Rectal smooth muscle tissue (tissue), 1 donor: ENCODE results near the gene SLAMF1.

ENCODE experiments used
- H3K27ac ChIP-seq: one replicate; pipeline ENCODE4 v1.7.0; 2013; ENCODE audit warnings: low read depth, low read length, inconsistent platforms
- H3K27me3 ChIP-seq: one replicate; pipeline ENCODE4 v1.7.0; 2013; ENCODE audit warnings: low read length; ENCODE audit not compliant: control insufficient read depth, insufficient read depth
- H3K36me3 ChIP-seq: one replicate; pipeline ENCODE4 v1.7.0; 2013; ENCODE audit warnings: low read length; ENCODE audit not compliant: control insufficient read depth, insufficient read depth
- H3K4me1 ChIP-seq: one replicate; pipeline ENCODE4 v1.7.0; 2013; ENCODE audit warnings: low read length; ENCODE audit not compliant: control insufficient read depth, insufficient read depth
- H3K4me3 ChIP-seq: one replicate; pipeline ENCODE4 v1.7.0; 2013; ENCODE audit warnings: low read length
- H3K9ac ChIP-seq: one replicate; pipeline ENCODE4 v1.7.0; 2013; ENCODE audit warnings: low read length

SLAMF1 gene

DNA sequence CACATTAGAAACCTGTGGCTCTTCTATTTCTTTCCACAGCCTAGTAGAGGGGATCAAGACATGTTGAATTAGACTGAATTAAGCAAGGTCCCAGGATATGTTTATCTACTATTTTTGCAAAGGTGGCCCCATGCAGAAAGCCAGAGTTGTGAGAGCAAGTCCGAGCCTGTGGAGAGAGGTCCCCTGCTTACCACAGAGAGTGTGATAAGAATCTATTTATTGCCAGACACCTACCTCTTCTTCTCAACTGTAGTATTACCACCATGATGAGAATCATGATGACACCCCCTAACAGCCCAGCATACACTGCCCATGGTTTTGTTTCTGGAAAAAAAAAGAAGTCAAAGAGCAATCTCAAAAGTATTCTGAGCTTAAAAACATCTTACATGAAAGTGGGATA is 23.0 kb downstream of the SLAMF1 start:
- H3K4me3 ChIP-seq, result no peak overlapping the region
- H3K4me1 ChIP-seq, result no peaks in the 10 kb centered on the region
- H3K27ac ChIP-seq, result no peak overlapping the region
- no peaks in the 10 kb centered on the region for H3K27me3 ChIP-seq
- no peaks in the 10 kb centered on the region for H3K36me3 ChIP-seq
- no peak overlapping the region for H3K9ac ChIP-seq

DNA sequence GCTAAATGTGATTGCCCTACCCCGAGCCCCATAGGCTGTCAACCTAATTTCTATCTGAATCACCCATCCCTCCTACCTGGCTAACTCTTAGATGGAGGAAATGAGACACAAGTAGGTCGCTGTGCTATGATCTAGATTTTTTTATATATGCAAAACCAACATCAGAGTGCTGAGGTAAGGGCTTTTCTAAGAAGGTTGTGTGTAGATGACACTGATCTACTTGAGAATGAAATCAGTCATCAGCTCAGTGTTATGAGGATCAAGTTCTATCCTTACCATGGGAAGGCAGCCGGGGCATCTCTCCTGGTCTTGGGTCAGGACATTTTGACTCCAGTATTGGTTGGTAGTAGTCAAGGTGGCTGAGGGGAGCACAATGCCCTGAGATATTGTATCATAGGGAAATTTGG is 23.6 kb downstream of the SLAMF1 start:
- no peaks in the 10 kb centered on the region for H3K4me1 ChIP-seq
- H3K27me3 ChIP-seq, result no peaks in the 10 kb centered on the region
- H3K9ac ChIP-seq, result no peak overlapping the region
- H3K27ac ChIP-seq, result no peak overlapping the region
- no peaks in the 10 kb centered on the region for H3K36me3 ChIP-seq
- H3K4me3 ChIP-seq, result no peak overlapping the region

DNA sequence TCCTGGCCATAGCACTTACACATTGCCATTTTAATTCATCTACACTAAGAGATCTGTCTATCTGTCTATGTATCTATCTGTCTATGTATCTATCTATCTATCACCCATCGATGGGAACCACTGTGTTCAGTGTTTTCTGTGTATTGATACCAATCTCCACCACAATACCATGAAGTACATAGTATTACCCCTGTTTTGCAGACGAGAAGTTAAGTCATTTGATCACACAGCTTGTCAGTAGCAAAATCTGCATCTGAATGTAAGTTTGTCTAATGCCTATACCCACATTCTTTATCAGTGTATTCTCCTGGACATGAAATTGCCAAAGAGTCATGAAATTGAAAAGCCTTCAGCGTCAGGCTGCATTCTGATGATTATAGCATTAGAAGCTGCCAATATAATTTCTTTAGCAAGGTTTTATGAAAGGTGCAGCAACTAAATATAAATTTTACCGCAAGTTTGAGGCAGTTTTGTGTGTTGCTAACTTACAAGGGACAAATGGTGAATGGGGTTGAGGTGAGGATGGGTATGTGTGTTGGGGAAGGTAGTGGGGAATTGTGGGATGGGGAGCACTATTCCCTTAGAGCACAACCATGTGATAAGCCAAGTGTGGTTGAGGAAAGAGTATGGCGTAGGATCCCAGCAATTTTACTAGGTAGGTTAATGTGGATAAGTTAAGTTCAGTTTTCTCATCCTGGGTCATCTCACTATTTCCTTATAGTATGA is 24.2 kb downstream of the SLAMF1 start:
- H3K4me3 ChIP-seq, result no peak overlapping the region
- no peaks in the 10 kb centered on the region for H3K4me1 ChIP-seq
- no peaks in the 10 kb centered on the region for H3K27me3 ChIP-seq
- no peak overlapping the region for H3K27ac ChIP-seq
- no peak overlapping the region for H3K9ac ChIP-seq
- H3K36me3 ChIP-seq, result no peaks in the 10 kb centered on the region

DNA sequence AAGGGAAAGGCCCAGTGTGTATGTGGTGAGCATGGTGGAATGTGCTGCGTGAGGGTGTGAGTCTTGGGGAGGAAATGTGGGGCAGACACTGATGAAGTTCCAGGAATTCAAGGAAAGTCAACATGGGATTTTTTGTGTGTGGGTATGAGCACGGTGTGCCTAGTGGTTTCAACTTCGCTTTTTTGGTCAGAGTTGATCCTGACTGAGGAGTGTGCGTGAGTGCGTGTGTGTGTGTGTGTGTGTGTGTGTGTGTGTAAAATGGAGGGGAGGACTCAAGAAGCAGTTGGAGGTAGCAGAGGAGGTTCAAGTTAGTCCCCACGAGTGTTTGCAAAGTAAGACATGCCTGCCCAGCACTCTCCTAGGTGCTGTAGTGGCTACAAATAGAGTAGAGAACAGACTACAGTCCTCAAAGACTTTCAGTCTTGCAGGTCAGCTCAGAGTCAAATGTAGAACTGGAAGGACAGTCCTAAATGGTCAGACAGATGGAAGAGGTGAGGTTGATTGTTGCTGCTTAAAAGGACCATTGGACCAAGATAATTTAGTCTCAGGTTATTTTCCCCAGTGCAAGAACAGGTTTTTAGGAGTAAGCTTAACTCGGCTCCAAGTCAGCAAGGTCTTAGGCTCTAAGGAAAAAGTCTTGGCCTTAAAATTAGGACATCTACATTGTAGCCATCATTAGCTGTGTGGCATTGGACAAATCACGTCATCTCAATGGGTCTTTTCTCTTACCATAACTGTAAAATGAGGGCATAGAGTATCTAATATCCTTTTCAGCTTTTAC is 25.0 kb downstream of the SLAMF1 start:
- no peaks in the 10 kb centered on the region for H3K36me3 ChIP-seq
- no peak overlapping the region for H3K4me3 ChIP-seq
- no peaks in the 10 kb centered on the region for H3K27me3 ChIP-seq
- no peak overlapping the region for H3K9ac ChIP-seq
- H3K27ac ChIP-seq, result no peak overlapping the region
- H3K4me1 ChIP-seq, result no peaks in the 10 kb centered on the region

DNA sequence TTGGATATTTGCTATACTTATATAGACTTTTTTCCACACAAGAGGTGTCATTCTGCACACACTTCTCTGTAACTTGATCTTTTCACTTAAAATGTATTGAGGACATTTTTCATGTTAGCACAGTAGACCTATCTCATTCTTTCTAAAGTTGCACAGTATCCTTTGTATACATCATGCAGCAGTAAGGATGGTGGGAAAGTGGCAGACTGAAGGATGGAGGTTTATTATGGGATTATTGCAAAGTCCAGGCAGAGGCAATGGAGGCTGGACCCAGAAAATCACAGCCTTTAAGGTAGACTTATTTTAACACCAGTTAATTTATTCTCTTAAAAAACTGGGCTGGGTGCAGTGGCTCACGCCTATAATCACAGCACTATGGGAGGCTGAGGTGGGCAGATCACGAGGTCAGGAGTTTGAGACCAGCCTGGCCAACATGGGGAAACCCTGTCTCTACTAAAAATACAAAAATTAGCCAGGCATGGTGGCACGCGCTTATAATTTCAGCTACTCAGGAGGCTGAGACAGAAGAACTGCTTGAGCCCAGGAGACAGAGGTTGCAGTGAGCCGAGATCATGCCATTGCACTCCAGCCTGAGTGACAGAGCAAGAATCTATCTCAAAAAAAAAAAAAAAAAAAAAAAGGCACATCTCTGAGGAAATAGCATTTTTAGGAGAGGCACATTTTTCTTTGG is 25.8 kb downstream of the SLAMF1 start:
- no peak overlapping the region for H3K9ac ChIP-seq
- no peaks in the 10 kb centered on the region for H3K4me1 ChIP-seq
- no peaks in the 10 kb centered on the region for H3K36me3 ChIP-seq
- H3K27me3 ChIP-seq, result no peaks in the 10 kb centered on the region
- no peak overlapping the region for H3K27ac ChIP-seq
- no peak overlapping the region for H3K4me3 ChIP-seq

DNA sequence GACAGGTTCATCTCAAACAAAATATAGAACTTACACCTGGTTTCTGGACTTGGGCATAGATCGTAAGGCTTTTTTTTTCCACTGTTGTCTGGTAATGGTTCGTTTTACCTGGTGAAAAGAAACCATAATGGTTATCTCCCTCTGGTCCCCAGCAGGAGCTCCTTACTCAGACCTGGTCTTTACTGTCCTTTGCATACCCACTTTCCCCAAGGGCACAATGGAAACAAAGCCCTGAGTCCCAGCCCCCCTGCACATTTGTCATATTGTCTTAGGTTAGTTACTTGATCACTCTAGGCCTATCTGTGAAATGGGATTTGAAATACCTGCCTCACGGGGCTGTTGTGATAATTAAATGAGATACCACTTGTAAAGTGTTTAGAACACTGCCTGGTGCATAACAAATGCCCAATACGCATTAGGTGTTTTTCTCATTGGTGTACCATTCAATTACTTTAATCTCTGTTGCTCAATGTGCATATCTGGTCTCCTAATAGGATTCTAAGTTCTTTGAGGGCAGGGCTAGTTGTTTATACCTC is 27.0 kb downstream of the SLAMF1 start:
- Histone ChIP-seq H3K27me3 (no peaks in the 10 kb centered on the region), H3K9ac (no peak overlapping the region), H3K27ac (no peak overlapping the region), H3K4me3 (no peak overlapping the region), H3K4me1 (no peaks in the 10 kb centered on the region), H3K36me3 (no peaks in the 10 kb centered on the region)

DNA sequence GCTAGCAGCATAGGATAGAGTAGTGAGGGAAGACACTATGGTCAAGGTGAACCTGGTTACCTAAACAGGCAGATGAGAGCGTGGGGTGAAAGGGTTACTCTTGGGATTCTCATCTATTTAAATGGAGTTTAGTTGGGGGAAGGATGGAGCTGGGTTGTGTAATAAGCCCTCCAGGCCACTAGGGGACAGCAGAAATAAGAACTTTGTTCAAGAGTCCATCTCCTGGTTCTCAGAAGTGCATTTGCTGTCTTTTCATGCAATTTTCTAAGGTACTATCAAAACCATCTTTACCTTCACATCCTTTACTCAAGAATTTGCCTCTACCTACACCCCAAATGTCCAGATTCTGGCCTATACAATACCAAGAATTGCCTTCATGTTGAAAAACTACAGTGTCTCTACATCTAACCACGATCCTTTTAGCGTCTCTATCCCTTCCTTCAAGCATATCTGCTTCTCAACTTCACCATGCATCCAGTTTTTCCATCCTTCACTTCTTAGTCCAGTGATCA is 28.0 kb downstream of the SLAMF1 start:
- no peak overlapping the region for H3K4me3 ChIP-seq

DNA sequence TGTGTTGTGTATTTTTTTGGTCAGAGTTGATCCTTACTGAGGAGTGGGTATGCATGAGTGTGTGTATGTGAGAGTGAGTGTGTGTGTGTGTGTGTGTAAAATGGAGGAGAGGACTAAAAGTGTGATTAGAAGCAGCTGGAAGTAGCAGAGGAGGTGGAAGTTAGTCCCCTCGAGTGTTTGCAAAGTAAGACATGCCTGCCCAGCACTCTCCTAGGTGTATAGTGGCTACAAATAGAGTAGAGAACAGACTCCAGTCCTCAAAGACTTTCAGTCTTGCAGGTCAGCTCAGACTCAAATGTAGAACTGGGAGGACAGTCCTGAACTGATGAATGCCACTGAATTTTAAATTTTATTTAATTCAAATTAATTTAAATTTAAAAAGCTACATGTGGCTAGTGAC is 28.5 kb downstream of the SLAMF1 start:
- Histone ChIP-seq H3K27me3 (no peaks in the 10 kb centered on the region), H3K36me3 (no peaks in the 10 kb centered on the region), H3K27ac (no peak overlapping the region), H3K9ac (no peak overlapping the region), H3K4me1 (no peaks in the 10 kb centered on the region), H3K4me3 (no peak overlapping the region)

More for the DNA sequence above, 28.0 kb downstream of the SLAMF1 start:
- Histone ChIP-seq H3K36me3 (no peaks in the 10 kb centered on the region), H3K27me3 (no peaks in the 10 kb centered on the region), H3K4me1 (no peaks in the 10 kb centered on the region), H3K9ac (no peak overlapping the region), H3K27ac (no peak overlapping the region)

DNA sequence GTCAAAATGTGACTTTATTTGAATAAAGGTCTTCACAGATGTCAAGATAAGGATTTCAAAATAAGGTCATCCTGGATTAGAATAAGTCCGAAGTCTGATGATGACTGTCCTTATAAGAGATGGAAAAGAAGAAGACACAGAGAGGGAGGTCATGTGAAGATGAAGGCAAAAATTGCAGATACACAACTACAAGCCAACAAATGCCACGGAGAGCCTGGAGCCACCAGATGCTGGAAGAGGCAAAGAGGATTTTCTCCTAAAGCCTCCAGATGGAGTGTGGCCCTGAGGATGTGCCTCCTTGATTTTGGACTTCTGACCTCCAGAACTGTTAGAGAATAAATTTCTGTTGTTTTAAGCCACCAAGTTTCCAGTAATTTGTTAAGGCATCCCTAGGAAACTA is 31.2 kb downstream of the SLAMF1 start:
- Histone ChIP-seq H3K9ac (no peak overlapping the region), H3K4me1 (no peaks in the 10 kb centered on the region), H3K27ac (no peak overlapping the region), H3K36me3 (no peaks in the 10 kb centered on the region), H3K27me3 (no peaks in the 10 kb centered on the region), H3K4me3 (no peak overlapping the region)

DNA sequence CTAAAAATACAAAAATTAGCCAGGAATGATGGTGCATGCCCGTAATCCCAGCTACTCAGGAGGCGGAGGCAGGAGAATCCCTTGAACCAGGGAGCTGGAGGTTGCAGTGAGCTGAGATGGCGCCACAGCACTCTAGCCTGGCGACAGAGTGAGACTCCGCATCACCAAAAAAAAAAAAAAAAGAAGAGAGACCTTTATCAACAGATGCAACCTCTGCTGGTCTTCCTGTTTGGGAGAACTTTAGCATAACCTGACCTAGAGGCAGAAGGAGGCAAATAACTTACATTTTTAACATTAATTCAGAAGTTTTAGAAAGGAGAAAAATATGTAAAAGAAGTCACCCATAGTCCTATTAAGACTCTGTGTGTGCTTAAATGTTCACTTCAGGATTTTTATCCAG is 32.4 kb downstream of the SLAMF1 start:
- H3K27ac ChIP-seq, result no peak overlapping the region
- H3K4me1 ChIP-seq, result no peaks in the 10 kb centered on the region
- H3K9ac ChIP-seq, result no peak overlapping the region
- no peaks in the 10 kb centered on the region for H3K36me3 ChIP-seq
- H3K27me3 ChIP-seq, result no peaks in the 10 kb centered on the region
- H3K4me3 ChIP-seq, result no peak overlapping the region

DNA sequence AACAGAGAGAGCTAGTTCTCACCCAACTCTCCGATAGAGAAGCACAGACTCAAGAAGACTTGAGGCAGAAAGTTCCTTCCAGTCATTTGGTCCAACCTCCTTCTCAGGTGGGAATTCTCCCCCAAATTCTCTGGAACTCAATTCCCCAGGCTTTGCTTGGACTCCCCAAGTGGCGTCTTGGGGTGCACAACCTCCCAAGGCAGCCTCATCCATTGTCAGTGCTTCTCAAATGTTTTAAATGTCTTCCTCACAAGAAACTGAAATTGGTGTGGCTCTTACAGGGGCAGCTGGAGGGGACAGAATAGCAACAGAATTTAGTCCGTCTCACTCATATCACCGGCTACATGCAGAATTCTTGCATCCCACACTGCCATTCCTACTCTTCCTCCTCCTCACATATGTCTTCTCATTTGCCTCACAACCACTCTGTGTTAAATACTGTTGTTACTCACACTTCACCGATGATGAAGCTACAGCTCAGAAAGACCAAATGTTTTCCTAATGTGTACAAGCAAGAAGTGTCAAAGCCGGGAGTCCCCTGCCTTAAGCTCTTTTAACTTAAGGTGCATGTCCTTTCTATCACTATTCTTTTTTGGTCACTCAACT is 34.1 kb downstream of the SLAMF1 start:
- no peak overlapping the region for H3K9ac ChIP-seq

More for the DNA sequence above, 34.1 kb downstream of the SLAMF1 start:
- H3K27ac ChIP-seq, result no peak overlapping the region
- H3K4me3 ChIP-seq, result no peak overlapping the region
- H3K27me3 ChIP-seq, result no peaks in the 10 kb centered on the region
- no peaks in the 10 kb centered on the region for H3K4me1 ChIP-seq
- H3K36me3 ChIP-seq, result no peaks in the 10 kb centered on the region
